Activated CD4-positive, alpha-beta T cell treated with anti-CD3 and anti-CD28 coated beads for 24 hours (primary cell): ENCODE measurements around the gene ARVCF.

ENCODE experiments used
- DNase-seq, 2 donors: peaks; one replicate each; pipeline ENCODE4 v3.0.0-alpha.2; 2020; ENCODE audit warnings: low read depth in 2 of 2

ARVCF gene

GRCh38 chr22:20052309-20053259 lies 36.0 kb upstream of the ARVCF start:
- DNase-seq = no peak

- no peak for DNase-seq
Observed at GRCh38 chr22:20051927-20052308, 35.3 kb upstream of the ARVCF start.

GRCh38 chr22:20046730-20047129 lies 30.1 kb upstream of the ARVCF start:
- DNase-seq = no peak

DNA sequence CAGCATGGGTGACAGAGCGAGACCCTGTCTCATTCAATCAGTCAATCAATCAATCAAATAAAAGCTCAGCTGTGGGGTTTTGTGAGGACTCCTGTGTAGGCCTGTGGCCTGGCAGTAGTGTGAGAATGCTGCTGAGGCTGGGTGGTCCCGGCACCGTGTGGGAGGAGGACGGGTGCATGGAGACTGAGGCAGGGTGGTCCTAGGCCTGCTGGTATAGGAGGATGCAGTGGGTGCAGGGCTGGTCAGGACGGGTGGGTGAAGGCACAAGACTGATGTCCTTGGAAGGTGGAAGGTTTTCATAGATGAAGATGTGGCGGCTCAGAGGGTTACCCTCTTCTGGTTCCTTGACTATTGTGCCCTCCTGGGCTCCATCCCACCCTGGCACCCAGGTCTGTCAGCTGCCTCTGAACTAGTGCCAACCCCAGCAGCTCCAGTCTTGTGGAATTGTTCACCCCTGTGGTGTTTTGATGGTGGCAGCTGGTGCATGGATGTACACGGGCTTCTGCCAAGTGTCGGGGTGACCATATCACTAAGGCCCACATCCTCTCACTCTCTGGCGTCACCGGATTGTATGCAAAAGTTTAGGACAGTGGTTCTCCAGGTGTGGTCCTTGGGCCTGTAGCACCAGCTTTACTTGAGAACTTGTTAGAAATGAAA lies 28.0 kb upstream of the ARVCF start:
- no peak for DNase-seq

DNA sequence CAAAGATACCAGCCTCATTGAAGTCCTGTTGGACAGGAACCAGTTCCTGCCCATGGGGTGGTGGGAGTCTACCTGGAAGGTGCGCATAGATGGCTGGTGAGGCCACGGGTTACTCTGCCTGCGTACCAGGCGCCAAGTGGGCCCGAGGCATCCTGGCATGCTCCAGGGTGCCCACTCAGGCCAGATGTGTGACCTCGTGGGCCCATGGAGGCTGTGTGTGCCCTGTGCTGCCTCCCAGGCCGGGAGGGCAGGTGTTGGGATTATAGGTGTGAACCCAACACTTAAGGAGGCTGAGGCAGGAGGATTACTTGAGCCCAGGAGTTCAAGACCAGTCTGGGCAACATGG lies 27.3 kb upstream of the ARVCF start:
- DNase-seq = no peak

DNA sequence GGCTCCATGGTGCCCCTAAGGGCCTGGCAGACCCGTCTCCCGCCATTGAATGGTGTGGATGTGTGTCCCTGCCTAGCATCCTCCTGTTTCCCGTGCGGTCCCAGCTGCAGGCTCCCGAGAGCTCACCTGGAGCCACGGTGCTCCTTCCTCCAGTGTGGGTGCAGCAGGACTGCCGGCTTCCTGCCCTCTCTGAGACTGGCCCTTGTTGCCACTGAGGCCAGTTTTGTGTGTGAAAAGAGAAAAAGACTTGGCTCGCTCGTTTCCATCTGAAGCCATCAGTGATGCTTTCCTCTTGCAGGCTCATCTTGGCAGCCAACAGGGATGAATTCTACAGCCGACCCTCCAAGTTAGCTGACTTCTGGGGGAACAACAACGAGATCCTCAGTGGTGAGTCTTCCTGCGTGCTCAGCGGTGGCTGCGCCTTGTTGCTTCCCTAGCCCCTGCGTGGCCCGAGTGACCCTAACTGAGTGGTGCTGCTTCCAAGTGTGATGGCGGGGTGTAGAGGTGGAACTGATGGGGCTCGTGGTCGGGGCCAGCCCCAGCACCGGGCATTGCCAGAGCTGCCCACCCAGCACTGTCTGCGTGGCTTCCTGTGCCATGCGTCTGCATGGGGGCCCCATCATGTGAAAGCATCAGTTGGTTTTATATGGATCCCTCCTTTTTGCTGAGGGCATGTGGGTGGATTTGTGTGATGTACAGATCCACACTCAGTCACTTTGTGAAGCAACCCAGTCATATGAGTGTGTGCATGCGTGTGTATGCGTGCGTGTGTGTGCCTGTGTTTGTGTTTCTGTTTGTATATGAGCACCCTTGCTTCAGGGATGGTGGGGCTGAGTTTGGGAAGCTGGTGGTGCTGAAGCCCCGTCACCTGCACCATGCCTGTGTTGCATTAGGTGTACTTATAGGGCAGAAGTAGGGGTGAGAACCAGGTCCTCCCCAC lies 26.7 kb upstream of the ARVCF start:
- DNase-seq = no peak

DNA sequence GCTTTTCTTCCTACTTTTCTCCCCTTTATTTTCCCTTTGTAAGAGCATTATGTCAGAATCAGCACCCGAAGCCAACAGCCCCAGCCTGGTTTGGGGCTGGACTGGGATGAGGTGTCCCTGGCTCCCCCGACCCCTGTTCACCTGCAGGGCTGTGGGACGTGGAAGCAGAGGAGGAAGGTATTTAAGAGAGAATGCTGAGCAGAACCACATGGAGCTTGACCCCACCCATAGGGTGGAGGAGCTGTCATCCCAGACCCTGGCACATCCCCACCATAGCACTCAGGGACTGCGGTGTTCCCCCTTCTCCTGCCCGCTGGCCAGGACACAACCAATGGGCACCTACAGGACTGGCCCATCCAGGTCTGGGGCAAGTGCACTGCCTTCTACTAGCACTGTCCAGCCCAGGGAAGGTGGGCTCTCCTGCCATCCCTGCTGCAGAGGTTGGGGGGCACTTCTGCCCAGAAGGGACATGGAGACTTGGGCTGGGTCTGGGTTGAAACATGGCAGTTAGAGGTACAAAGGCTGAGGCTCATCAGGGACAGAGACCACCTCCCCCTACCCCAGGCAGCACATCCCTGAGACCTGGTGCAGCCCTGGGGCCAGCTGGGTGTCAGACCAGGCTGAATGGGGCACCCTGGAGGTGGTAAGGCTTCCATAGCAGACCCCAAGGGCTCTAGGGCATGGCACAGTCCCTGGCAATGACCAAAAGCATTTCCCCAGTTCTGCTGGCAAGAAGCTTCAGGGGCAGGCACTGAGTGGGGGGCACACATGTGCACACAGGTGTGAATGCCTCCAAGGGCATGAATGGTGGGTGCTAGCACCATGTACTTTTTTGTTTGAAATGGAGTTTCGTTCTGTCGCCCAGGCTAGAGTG lies 23.9 kb upstream of the ARVCF start:
- DNase-seq = no peak

DNA sequence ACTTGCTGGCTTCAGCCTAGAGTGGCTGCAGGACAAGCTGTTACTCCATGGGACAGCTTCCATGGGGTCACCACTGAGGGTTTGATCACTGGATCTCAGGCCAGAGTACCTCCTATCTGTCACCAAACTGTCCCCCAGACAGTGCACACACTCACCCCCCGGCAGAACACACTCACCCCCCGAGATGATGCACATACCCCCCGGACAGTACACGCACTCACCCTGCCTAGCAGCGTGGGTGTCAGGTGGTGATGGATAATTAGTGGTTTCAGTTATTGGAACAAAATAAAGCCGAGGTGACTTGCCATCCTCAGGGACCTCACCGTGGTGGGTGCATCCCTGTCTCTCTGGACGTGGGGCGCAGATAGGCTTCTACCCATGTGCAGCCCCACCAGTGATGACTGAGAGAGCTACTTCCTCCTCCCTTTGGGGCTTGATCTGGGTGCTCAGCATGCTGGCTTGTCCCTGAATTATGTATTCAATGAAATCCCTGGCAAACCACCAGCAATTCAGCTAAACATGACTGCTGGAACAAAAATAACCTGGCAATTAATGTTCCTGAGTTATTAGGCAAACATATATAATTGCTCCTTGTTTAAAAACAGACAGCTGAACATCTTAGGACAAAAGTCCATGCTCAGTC lies 23.2 kb upstream of the ARVCF start:
- DNase-seq = no peak

GRCh38 chr22:20038574-20038973 lies 22.0 kb upstream of the ARVCF start:
- DNase-seq = no peak

DNA sequence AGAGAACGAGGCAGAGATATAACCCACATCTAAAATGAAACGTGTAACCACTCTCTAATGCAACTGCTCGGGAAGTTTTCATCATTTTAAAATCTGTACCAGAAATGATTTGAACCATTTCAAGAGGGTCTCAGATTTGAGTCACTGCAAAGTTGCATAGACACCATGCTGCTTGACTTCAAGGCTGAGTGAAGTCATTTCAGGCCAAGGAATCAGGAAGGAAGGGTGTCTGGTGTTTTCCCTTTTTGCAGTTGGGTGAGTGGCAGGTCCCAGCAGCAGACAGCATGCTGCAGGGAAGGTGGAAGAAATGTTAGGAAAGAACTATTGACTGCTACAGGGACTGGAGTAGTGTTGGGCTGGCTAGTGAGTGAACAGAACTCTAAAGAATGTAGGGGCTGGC lies 20.8 kb upstream of the ARVCF start:
- no peak for DNase-seq

- no peak for DNase-seq
Observed at GRCh38 chr22:20036535-20037392, 20.1 kb upstream of the ARVCF start.

DNA sequence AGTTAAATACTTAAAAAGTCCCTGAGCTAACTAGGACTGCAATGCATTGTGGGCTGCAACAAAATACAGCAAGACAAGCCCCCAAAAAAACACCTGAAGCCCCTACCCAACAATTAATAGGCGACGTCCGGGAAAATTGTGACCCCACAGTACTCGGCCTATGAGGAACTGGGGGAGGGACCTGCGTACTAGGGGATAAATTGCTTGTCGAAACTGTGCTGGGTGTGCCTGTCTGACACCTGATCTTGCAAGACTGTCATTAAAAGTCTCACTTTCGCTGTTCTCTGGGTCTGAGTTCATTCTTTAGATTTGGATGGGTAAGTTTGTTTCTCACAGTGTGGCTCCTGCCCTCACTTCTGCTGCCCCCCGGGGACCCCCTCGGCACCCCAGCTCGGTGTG lies 19.5 kb upstream of the ARVCF start:
- DNase-seq = no peak

DNA sequence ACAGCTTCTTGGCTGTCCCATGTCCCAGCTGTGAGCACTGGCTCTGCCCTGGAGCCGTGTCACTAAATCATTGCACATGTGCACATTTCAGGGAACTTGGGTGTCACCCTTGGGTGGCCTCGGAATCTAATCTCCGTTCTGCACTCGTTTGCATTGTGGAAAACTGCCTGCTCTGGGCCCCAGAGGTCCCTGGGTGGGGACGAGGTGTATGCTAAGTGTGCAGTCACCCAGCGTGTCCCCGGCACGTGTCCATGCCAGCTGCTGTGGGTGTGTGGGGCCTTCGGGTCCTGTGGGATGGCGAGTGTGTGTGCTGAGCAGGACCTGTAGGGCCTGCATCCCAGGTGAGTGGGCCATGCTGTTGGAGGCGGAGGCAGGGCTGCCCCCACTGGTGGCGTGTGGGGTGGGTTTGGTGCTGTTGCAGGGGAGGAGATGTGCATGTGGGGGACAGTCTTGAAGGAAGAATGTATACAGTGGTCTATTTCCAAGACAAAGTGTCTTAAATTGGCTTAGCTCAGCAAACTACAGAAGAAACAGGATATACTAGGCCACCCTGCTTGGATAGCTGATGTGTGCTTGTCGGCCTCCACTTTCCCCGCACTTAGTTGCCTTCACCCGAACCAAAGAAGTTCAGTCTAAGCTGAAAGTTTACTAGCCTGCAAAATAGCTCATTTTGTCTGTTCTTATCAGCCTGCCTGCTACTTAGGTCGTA lies 18.9 kb upstream of the ARVCF start:
- no peak for DNase-seq

GRCh38 chr22:20034143-20034542 lies 17.5 kb upstream of the ARVCF start:
- no peak for DNase-seq

- DNase-seq = no peak
Observed at GRCh38 chr22:20033045-20033706, 16.6 kb upstream of the ARVCF start.

DNA sequence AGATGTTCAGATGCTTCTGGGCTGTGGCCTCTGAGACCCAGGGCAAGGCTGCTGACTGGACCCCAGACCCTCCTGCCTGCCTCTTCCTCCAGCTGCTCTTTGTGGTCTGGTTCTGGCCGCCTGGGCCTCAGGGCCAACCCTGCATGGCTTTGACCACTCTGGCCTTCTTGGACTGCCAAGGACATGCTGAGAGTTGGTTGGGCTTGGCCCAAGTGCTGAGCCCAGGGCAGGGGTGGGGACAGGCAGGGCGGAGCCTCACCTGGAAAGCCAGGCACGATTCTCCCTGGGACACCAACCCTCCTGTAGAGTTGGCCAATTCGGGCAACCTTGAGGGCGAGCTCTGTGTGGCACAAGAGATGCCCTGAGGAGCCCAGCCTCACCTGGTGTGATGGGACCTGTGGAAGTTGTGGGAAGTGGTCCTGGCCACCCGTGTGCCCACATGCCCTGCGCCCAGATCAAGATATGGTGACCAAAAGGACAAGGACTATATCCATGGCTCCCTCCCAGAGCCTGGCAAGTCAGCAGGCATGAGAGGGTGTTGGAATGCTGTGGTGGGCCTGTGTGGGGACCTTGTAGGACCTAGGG lies 15.9 kb upstream of the ARVCF start:
- DNase-seq = no peak

GRCh38 chr22:20031732-20032406 lies 15.2 kb upstream of the ARVCF start:
- DNase-seq = no peak
